ENCODE results near the gene ZCCHC24.

DNA sequence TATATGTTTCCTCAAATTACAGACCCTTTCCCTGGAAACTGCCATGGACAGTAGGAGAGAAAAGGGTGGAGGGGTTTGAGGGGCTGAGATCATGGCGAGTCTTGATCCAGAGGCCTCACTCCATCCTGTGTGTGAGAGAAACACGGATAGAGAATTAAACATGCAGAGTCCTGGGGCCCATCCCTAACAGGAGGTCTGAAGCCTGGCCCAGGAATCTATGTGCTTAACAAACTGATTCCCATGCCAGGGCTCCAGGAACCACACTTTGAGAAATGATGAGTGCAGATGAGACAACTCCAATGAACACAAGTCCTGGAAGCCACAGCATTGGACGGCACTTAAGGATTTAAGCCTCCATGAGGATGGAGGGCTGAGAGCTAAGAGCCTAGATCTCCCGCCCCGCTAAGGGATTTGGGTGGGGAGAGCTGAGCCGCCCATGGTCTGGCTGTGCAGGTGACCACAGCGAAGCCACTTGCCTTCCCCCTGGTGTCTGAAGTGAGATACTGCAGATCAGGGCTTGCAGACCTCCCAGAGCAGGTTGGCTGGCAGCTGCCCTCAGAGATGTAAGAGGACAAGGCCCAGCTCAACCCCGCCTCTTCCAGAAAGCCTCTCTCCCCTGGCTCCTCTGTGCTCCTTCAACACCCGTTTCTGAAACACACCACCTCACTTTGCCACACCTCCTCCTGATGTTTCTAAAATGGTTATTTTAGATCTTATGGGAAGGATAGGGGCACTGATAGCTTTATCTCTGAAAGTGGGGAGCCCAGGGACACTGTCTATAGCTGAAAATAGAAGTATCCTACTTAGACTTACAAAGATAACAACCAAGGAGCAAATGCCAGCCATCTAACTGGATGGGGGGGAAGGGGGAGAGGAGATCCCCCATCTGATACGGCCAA, 42.1 kb upstream of the ZCCHC24 start:
- TF ChIP-seq, protein P1, sequence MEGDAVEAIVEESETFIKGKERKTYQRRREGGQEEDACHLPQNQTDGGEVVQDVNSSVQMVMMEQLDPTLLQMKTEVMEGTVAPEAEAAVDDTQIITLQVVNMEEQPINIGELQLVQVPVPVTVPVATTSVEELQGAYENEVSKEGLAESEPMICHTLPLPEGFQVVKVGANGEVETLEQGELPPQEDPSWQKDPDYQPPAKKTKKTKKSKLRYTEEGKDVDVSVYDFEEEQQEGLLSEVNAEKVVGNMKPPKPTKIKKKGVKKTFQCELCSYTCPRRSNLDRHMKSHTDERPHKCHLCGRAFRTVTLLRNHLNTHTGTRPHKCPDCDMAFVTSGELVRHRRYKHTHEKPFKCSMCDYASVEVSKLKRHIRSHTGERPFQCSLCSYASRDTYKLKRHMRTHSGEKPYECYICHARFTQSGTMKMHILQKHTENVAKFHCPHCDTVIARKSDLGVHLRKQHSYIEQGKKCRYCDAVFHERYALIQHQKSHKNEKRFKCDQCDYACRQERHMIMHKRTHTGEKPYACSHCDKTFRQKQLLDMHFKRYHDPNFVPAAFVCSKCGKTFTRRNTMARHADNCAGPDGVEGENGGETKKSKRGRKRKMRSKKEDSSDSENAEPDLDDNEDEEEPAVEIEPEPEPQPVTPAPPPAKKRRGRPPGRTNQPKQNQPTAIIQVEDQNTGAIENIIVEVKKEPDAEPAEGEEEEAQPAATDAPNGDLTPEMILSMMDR (conservative IDR thresholded peaks at IDR 0.05), result peak; percentile 70
- no peak for TF ChIP-seq EZH2 (IDR thresholded peaks at IDR 0.05; ENCODE audit: low read depth)

Data from PC-9 (cell line).